DND-41 (cell line): Measurements from ENCODE around the gene ZCCHC24.

Experiments
- ATAC-seq: fragments of 200-7000 bp; cut with Tn5 transposase; 3 replicates; pipeline ENCODE4 v1.9.1; 2021; ENCODE audit warnings: low read depth; ENCODE audit not compliant: insufficient read depth
- DNase-seq: peaks from one replicate; pipeline ENCODE4 v3.0.0-alpha.2; 2020
- H2AFZ ChIP-seq: 2 replicates; pipeline ENCODE4 v1.6.0; 2012; ENCODE audit warnings: low read depth, low read length
- H3K27ac ChIP-seq: 2 replicates; pipeline ENCODE4 v1.5.1; 2012; ENCODE audit warnings: low read length, inconsistent platforms
- H3K27me3 ChIP-seq: fragments of 200-600 bp; sonication (generic); 2 replicates; pipeline ENCODE4 v1.6.0; 2012; ENCODE audit warnings: low read length, mild to moderate bottlenecking, inconsistent platforms; ENCODE audit not compliant: insufficient read depth, poor library complexity
- H3K36me3 ChIP-seq: 2 replicates; pipeline ENCODE4 v1.5.1; 2012; ENCODE audit warnings: low read length, inconsistent platforms; ENCODE audit not compliant: insufficient read depth
- H3K4me1 ChIP-seq: 2 replicates; pipeline ENCODE4 v1.5.1; 2012; ENCODE audit warnings: mild to moderate bottlenecking, low read length; ENCODE audit not compliant: insufficient read depth
- H3K4me2 ChIP-seq: 2 replicates; pipeline ENCODE4 v1.6.0; 2012; ENCODE audit warnings: mild to moderate bottlenecking, moderate library complexity, low read length, inconsistent platforms; ENCODE audit not compliant: insufficient read depth
- H3K4me3 ChIP-seq, 2 experiments: fragments of 200-600 bp in 1 of 2; shearing (Covaris generic) in 1 of 2; 2 replicates each; pipeline ENCODE4 v1.5.1; 2012 to 2016; ENCODE audit warnings: inconsistent platforms in 2 of 2, low read length in 2 of 2, mild to moderate bottlenecking in 2 of 2, low read depth in 1 of 2, moderate library complexity in 1 of 2
- H3K79me2 ChIP-seq: 2 replicates; pipeline ENCODE4 v1.6.0; 2012; ENCODE audit warnings: low read length, inconsistent platforms; ENCODE audit not compliant: insufficient read depth
- H3K9ac ChIP-seq: 2 replicates; pipeline ENCODE4 v1.6.0; 2012; ENCODE audit warnings: low read depth, mild to moderate bottlenecking, inconsistent platforms, low read length, moderate library complexity
- H3K9me3 ChIP-seq: 2 replicates; pipeline ENCODE4 v1.5.1; 2012; ENCODE audit warnings: low read length, moderate library complexity, mild to moderate bottlenecking, inconsistent platforms; ENCODE audit not compliant: insufficient read depth, severe bottlenecking
- H4K20me1 ChIP-seq: 2 replicates; pipeline ENCODE4 v1.6.0; 2012; ENCODE audit warnings: low read length; ENCODE audit not compliant: insufficient read depth
- CTCF ChIP-seq: IDR thresholded peaks from 2 replicates; pipeline ENCODE4 v1.5.1; 2012; ENCODE audit warnings: borderline replicate concordance, low read length, moderate library complexity, mild to moderate bottlenecking; ENCODE audit not compliant: poor library complexity, severe bottlenecking; ENCODE audit errors: extremely low read depth
- EZH2 ChIP-seq: IDR thresholded peaks from 3 replicates; pipeline ENCODE4 v1.6.1; 2012; ENCODE audit warnings: borderline replicate concordance, low read depth, mild to moderate bottlenecking, moderate library complexity, low read length, inconsistent platforms; ENCODE audit not compliant: severe bottlenecking

ZCCHC24 gene

GRCh38 chr10:79430936-79431335 is 14.5 kb downstream of the ZCCHC24 start:
- no peak overlapping the region for H3K4me3 ChIP-seq
- H3K4me1 ChIP-seq = no peaks in the 10 kb centered on the region
- no peak overlapping the region for H3K27ac ChIP-seq
- ATAC-seq (no peak), DNase-seq (no peak)
- H2AFZ ChIP-seq = no peak overlapping the region
- no peak overlapping the region for H3K4me2 ChIP-seq
- no peaks in the 10 kb centered on the region for H4K20me1 ChIP-seq
- TF ChIP-seq CTCF = no peak
- no peak for TF ChIP-seq EZH2
- H3K9ac ChIP-seq = no peak overlapping the region
- no peaks in the 10 kb centered on the region for H3K9me3 ChIP-seq
- H3K27me3 ChIP-seq = no peaks in the 10 kb centered on the region
- H3K36me3 ChIP-seq = no peaks in the 10 kb centered on the region
- no peaks in the 10 kb centered on the region for H3K79me2 ChIP-seq

DNA sequence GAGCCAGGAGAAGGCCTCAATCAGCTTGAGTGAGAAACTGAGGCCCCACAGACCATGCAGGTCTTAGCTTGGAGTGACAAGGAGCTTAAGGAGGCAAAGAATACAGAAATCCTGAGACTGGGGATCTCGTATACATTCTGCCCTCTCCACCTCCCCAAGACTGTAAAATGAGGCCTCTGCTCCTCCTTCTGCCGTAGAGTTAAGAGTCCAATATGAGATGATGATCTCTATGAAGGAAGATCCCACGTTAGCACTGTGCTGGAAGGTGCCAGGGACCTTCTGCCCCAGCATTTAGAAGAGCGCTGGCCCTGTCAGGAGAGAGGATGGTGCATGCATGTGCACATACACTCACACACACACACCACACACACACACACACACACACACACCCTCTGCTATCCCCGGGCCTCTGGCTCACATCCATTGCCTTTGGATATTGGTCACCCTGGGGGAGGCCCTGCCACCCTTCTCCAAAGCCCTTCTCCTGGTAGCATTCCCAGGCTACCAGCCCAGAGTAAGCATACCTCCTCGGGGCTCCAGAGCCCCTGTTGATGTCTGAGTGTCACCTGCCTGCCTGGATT is 15.0 kb downstream of the ZCCHC24 start:
- no peak overlapping the region for H2AFZ ChIP-seq
- no peak overlapping the region for H3K9ac ChIP-seq
- ATAC-seq (no peak), DNase-seq (no peak)
- H3K36me3 ChIP-seq = no peaks in the 10 kb centered on the region
- no peak overlapping the region for H3K4me2 ChIP-seq
- no peak for TF ChIP-seq CTCF
- TF ChIP-seq EZH2 = no peak
- H3K4me3 ChIP-seq = no peak overlapping the region
- no peaks in the 10 kb centered on the region for H3K4me1 ChIP-seq
- H3K27ac ChIP-seq = no peak overlapping the region
- no peaks in the 10 kb centered on the region for H4K20me1 ChIP-seq
- no peaks in the 10 kb centered on the region for H3K79me2 ChIP-seq
- H3K9me3 ChIP-seq = no peaks in the 10 kb centered on the region
- H3K27me3 ChIP-seq = no peaks in the 10 kb centered on the region

DNA sequence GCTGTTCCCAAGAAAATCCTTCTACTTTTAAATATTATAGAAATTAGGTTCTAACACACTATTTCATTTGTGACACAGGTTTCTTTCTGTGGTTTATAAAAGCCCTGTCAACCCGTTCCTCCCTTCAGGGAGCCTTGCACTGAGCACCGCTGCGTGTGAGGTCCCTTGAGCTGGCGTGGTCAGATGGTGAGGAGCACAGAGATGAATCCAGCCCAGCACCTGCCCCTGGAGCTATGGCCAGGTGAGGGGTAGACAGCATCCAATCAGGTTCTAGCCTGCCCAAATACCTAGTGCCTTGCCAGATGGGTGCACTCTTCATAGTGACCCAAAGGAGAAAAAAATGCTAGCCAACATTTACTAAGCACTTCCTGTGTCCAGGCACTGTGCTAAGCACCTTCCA is 15.7 kb downstream of the ZCCHC24 start:
- H3K27me3 ChIP-seq = no peaks in the 10 kb centered on the region
- ATAC-seq (no peak), DNase-seq (no peak)
- no peaks in the 10 kb centered on the region for H3K4me1 ChIP-seq
- H3K36me3 ChIP-seq = no peaks in the 10 kb centered on the region
- no peak overlapping the region for H3K4me3 ChIP-seq
- no peaks in the 10 kb centered on the region for H3K9me3 ChIP-seq
- H2AFZ ChIP-seq = no peak overlapping the region
- no peak overlapping the region for H3K9ac ChIP-seq
- TF ChIP-seq EZH2 (no peak), CTCF (no peak)
- no peaks in the 10 kb centered on the region for H4K20me1 ChIP-seq
- no peak overlapping the region for H3K27ac ChIP-seq
- no peaks in the 10 kb centered on the region for H3K79me2 ChIP-seq
- H3K4me2 ChIP-seq = no peak overlapping the region

- H3K4me3 ChIP-seq = no peak overlapping the region
- H3K36me3 ChIP-seq = no peaks in the 10 kb centered on the region
- no peak overlapping the region for H3K9ac ChIP-seq
- no peak for ATAC-seq
- no peaks in the 10 kb centered on the region for H3K79me2 ChIP-seq
- no peak overlapping the region for H2AFZ ChIP-seq
- H3K27ac ChIP-seq = no peak overlapping the region
- DNase-seq = no peak
- TF ChIP-seq EZH2 = no peak
- TF ChIP-seq CTCF = no peak
- H3K9me3 ChIP-seq = no peaks in the 10 kb centered on the region
- H3K27me3 ChIP-seq = no peaks in the 10 kb centered on the region
- no peaks in the 10 kb centered on the region for H4K20me1 ChIP-seq
- H3K4me2 ChIP-seq = no peak overlapping the region
- no peaks in the 10 kb centered on the region for H3K4me1 ChIP-seq
Measured at GRCh38 chr10:79427965-79428364, 17.5 kb downstream of the ZCCHC24 start.
